OCI-M2 (cell line): ENCODE measurements around the gene NMRAL1.
A peak's percentile ranks its signal among the peaks of the same experiment; 100 is the strongest.

Source experiments
- DNase-seq: peaks from one replicate; lab custom pipeline; 2025; ENCODE audit not compliant: unreplicated experiment; lab: John Stamatoyannopoulos, UW

The NMRAL1 gene

DNA sequence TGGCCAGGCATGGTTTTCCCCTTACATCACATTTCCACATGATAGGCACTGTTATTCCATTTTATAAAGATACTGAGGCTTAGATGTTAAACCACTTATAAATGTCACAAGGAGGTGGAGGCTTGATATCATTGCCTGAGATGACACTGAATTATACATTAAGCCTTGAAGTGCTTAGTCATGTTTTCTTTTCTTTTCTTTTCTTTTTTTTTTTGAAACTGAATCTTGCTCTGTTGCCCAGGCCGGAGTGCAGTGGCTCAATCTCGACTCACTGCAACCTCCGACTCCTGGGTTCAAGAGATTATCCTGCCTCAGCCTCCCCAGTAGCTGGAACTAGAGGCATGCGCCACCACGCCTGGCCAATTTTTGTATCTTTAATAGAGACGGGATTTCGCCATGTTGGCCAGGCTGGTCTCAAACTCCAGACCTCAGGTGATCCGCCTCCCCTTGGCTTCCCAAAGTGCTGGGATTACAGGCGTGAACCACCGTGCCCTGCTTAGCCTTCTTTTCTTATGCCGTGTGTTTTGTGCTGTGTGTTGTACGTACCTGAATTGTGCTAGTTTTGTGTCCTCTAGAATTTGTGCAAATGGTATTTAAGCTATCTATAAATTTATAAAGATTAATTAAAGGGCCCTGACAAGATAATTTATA lies 47.6 kb downstream of the NMRAL1 start:
- DNase-seq = no peak

- no peak for DNase-seq
Observed at GRCh38 chr16:4426021-4426684, 48.3 kb downstream of the NMRAL1 start.

- peak; percentile 82 for DNase-seq
Observed at GRCh38 chr16:4425378-4426020, 48.9 kb downstream of the NMRAL1 start, which contains the start of gene DNAJA3. TSS of gene DNAJA3 (plus strand) at chr16:4425868. CDS start at chr16:4425882, 14 bp downstream.

- no peak for DNase-seq
Observed at GRCh38 chr16:4420505-4421105, 53.8 kb downstream of the NMRAL1 start.

DNA sequence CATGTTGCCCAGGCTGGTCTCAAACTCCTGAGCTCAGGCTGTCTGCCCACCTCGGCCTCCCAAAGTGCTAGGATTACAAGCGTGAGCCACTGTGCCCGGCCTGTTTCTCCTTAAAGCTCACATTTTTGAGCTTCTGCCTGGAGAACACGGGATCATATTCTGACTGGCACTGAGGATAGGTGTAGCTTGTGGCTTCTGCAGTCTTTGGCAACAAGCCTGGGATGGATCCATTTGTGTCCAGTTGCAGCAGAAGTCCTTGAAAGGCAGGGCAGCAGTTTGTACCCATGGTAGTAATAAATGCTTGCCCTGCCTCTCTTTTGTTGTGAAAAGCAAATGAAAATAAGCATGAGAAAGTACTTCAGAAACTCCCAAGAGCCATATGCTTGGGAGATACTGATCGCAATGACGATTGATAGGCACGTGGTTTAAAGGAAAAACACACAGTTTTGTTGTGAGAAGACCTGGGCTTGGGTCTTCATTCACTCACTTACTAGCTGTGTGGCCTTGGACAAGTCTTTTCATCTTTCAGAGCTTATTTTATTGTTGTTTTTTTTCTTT lies 54.9 kb downstream of the NMRAL1 start:
- DNase-seq = no peak

DNA sequence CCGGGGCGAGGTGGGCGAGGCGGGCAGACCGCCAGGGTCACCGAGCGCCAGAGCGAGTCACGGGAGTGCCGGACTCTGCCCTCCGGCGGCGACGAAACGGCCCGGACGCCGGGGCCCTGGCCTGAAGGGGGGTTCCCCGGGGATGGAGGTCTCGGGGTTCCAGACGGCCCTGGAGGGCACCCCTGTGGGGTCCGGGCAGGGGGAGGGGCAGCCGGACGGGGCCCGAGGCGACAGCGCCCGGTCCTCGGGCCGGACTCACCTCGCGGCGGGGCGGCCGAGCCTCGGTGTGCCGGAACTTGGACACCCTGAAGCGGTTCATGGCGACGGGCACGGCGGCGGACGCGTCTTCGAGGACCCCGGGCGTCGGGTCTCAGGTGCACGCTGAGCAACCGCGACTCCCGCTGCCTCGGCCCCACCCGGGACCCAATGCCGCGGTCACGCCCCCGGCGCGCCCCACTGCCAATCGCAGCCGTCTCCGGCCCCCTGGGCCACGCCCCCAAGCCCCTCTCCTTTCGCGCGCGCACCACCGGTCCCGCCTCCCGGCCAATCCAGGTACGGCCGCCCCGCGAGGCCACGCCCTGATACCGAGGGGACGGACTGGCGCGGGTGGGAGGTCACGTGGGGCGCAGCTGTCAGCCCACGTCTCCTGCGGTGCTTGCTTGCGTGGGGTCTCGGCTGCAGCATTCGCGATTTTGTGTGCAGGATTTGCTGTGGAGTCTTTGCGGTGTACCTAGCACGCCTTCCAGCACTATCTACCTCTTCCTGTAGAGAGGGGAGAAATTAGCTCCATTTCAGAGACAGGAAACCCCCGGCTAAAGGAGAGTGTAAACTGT lies 58.0 kb downstream of the NMRAL1 start, which contains the start of gene CORO7:
Gene CORO7 (minus strand): TSS at position 397 of the 833 bp plus-strand sequence. CDS start 78 bp downstream, at position 319.
- peak; percentile 11 for DNase-seq

DNA sequence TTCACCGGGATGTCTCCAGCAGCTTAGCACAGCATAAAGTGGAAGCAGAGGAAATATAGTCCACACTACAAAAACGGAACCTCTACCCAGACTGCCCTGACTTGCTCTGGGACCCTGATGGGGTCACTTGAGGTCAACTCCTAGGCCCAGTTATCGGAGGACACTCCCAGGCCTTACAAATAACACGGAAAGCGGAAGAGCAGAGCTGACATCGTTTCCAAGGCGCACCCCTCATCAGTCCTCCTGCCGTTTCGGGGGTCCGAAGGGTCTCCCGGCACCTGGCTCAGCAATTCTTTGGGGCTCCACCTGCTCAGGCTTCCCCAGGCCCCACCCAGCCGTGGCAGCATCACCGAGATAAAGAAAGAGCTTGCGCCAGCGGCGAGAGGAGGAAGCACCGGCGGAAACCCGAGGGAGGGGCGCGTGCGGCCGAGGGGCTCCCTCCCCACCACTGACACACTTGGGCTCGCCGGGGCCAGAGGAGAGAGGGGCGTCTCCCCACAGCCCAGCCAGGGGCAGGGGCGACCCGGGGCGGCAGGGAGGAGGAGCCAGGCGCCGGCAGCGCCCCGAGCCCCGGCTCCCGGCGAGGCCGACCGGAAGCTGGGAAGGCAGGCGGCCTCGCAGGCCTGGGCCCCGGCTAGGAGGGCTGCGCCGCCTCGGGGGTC lies 58.8 kb downstream of the NMRAL1 start:
- DNase-seq = peak; percentile 26

DNA sequence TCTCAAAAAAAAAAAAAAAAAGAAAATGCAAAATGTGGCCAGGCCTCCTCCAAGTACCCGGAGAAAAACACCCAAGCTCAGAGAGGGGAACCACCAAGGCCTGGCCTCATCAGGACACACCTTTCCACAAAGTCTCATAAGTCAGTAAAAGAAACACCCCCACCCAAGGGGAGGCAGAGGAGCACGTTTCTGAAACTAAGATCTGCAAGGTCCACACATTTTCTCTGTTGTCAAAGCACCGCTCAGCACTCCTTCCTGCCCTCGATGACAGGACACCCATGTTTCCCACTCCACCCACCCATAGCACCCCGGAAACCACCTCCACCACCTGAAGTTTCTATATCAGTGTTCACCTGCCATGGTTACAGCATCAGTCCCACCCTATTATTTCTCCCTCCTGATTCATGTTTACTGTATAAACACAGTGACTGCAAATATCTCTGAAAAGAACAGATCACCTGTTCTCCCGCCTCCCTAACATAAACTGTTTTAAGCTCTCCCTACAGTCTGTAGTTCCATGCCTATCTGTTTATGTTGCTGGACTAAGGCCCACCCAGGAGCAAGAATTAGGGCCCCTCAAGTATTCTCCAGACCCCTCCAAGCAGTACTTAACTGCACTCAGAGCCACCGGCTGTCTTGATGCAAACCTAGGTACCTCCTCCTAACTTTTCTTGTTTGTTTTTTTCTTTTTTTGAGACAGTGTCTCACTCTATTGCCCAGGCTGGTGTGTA lies 60.1 kb downstream of the NMRAL1 start:
- no peak for DNase-seq

DNA sequence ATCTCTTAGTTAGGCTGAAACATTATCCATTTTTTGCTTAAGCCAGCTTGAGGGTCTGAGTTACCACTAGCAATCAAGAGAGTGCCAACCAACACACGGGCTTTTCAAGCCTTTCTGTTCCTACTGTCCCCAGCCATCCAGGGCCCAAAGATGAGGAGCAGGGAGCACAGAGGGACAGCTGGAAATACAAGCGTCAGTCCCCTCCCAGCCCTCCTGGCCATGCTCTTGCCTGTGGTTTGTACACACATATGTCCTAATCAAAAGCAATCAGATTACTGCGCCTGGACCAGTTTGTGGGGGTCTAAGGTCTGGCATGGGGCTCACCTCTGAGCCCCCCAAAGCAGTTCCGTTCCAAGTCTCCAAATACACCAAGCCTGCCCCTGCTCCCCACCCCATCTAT lies 61.6 kb downstream of the NMRAL1 start:
- DNase-seq = no peak

DNA sequence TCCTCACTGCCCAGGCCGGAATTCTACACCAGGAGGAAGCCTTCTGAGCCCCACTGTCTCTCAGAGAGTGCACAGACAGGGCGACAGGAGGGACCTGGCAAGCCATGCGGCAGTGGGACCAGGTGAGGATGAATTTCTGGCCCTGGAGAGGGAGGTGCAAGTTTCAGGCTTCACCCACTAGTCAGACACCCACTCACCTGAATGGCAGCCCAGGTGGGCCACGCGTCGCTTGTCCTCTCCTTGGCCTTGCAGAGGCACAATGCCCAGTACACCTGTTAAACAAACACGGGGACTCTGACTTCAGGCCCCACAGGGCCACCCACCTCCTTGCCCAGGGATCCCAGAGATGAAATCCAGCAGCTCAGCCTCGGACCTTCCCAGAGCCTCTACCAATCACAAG lies 62.3 kb downstream of the NMRAL1 start:
- no peak for DNase-seq
